Testis (tissue), 2 donors: ENCODE measurements around the gene OTUB2.

Experiments used
- CTCF ChIP-seq, 3 experiments: fragments of 450-650 bp in 2 of 3; fragments of 200-600 bp in 1 of 3; sonication (generic) in 1 of 3; IDR thresholded peaks; one replicate each; pipeline ENCODE4 v1.5.1; 2016 to 2019; ENCODE audit warnings: antibody characterized with exemption in 3 of 3, mild to moderate bottlenecking in 2 of 3, moderate library complexity in 1 of 3
- POLR2A ChIP-seq: fragments of 450-650 bp; IDR thresholded peaks from one replicate; pipeline ENCODE4 v1.6.1; 2017; ENCODE audit warnings: antibody characterized with exemption, mild to moderate bottlenecking, moderate library complexity

GRCh38 chr14:94036313-94037167, 10.4 kb downstream of the OTUB2 start:
- peak; percentile 72 to 77 (median 72) for TF ChIP-seq CTCF (IDR thresholded peaks at IDR 0.05)
- no peak for TF ChIP-seq POLR2A
